Head of caudate nucleus (tissue), 42 donors: ENCODE measurements around the gene ADGRF4.
"Not testable (repeated sequence)": the region's sequence is repeated elsewhere in the genome, so short reads cannot be mapped to it uniquely, and the experiment has no call there.

Experiments
- DNase-seq, 42 donors: peaks; one replicate each; pipeline versions ENCODE4 v3.0.0 to v3.0.0-alpha.2; 2020 to 2021; ENCODE audit warnings: mixed read lengths in 7 of 42
- intact Hi-C: fragments of 100-400 bp; cut with DNase I; formaldehyde crosslinking; loops from one replicate; pipeline ENCODE4 v1.15.0; 2022

Gene ADGRF4

GRCh38 chr6:47724300-47724699, 25.9 kb downstream of the ADGRF4 start:
- intact Hi-C loops = no loop called here

GRCh38 chr6:47727391-47727790, 29.0 kb downstream of the ADGRF4 start:
- no peak for DNase-seq
- intact Hi-C loops = no loop called here

More at GRCh38 chr6:47724300-47724699, 25.9 kb downstream of the ADGRF4 start:
- no peak for DNase-seq

- intact Hi-C loops = no loop called here
- no peak for DNase-seq
Observed at GRCh38 chr6:47729019-47729418, 30.6 kb downstream of the ADGRF4 start.

GRCh38 chr6:47729457-47729856, 31.1 kb downstream of the ADGRF4 start:
- no peak for DNase-seq
- intact Hi-C loops = no loop called here

- no peak for DNase-seq
- intact Hi-C loops = no loop called here
Observed at GRCh38 chr6:47733879-47734558, 35.6 kb downstream of the ADGRF4 start.

GRCh38 chr6:47734831-47735481, 36.6 kb downstream of the ADGRF4 start:
- intact Hi-C loops = no loop called here
- DNase-seq = no peak

GRCh38 chr6:47736083-47736700, 37.8 kb downstream of the ADGRF4 start:
- DNase-seq = no peak
- intact Hi-C loops = no loop called here

- peak in 11 of 42 donors; percentile 5 to 64 (median 15) for DNase-seq
- intact Hi-C loops = no loop called here
Observed at GRCh38 chr6:47737406-47737805, 39.0 kb downstream of the ADGRF4 start.

- DNase-seq = no peak
- intact Hi-C loops = no loop called here
Observed at GRCh38 chr6:47740714-47741113, 42.3 kb downstream of the ADGRF4 start.

GRCh38 chr6:47741807-47742206, 43.4 kb downstream of the ADGRF4 start:
- peak in 25 of 42 donors; percentile 4 to 81 (median 33) for DNase-seq
- intact Hi-C loops = no loop called here

- DNase-seq = no peak
- intact Hi-C loops = no loop called here
Observed at GRCh38 chr6:47743744-47744143, 45.4 kb downstream of the ADGRF4 start.

GRCh38 chr6:47745269-47745668, 46.9 kb downstream of the ADGRF4 start:
- DNase-seq, intact Hi-C loops: not testable (repeated sequence)

GRCh38 chr6:47749757-47750156, 51.4 kb downstream of the ADGRF4 start:
- intact Hi-C loops = no loop called here
- DNase-seq = no peak

GRCh38 chr6:47752801-47753200, 54.4 kb downstream of the ADGRF4 start:
- intact Hi-C loops = no loop called here
- no peak for DNase-seq

- intact Hi-C loops = no loop called here
- DNase-seq = no peak
Observed at GRCh38 chr6:47759364-47759763, 61.0 kb downstream of the ADGRF4 start.

GRCh38 chr6:47762502-47762901, 64.1 kb downstream of the ADGRF4 start:
- intact Hi-C loops = no loop called here
- no peak for DNase-seq

- DNase-seq = no peak
- intact Hi-C loops = no loop called here
Observed at GRCh38 chr6:47766445-47766844, 68.1 kb downstream of the ADGRF4 start.

GRCh38 chr6:47767102-47767501, 68.7 kb downstream of the ADGRF4 start:
- DNase-seq = no peak
- intact Hi-C loops = no loop called here

- intact Hi-C loops = no loop called here
- no peak for DNase-seq
Observed at GRCh38 chr6:47769982-47770381, 71.6 kb downstream of the ADGRF4 start.
